GM19025 (cell line): ENCODE results near the gene SEMA6A.
A peak's percentile ranks its signal among the peaks of the same experiment; 100 is the strongest.

Experiments used
- ATAC-seq: cut with Tn5 transposase; IDR thresholded peaks from one replicate; pipeline ENCODE4 v1.9.1; 2021; ENCODE audit warnings: mild to moderate bottlenecking, low read depth, moderate library complexity; ENCODE audit not compliant: unreplicated experiment

Gene SEMA6A

GRCh38 chr5:116468583-116468982 lies 106.0 kb downstream of the SEMA6A start:
- ATAC-seq = no peak

GRCh38 chr5:116467465-116467843 lies 107.2 kb downstream of the SEMA6A start:
- no peak for ATAC-seq

GRCh38 chr5:116466727-116467464 lies 107.7 kb downstream of the SEMA6A start:
- no peak for ATAC-seq

GRCh38 chr5:116465411-116465810 lies 109.2 kb downstream of the SEMA6A start:
- no peak for ATAC-seq

- no peak for ATAC-seq
These were observed 110.4 kb downstream of the SEMA6A start for GRCh38 chr5:116464144-116464708.

- no peak for ATAC-seq
These were observed 112.1 kb downstream of the SEMA6A start for GRCh38 chr5:116462500-116462899.

GRCh38 chr5:116459301-116459700 lies 115.3 kb downstream of the SEMA6A start:
- ATAC-seq = no peak

- ATAC-seq = no peak
These were observed 117.6 kb downstream of the SEMA6A start for GRCh38 chr5:116457062-116457461.

- ATAC-seq = no peak
These were observed 118.6 kb downstream of the SEMA6A start for GRCh38 chr5:116456036-116456435.

- no peak for ATAC-seq
These were observed 119.6 kb downstream of the SEMA6A start for GRCh38 chr5:116455061-116455460.

GRCh38 chr5:116454417-116454927 lies 120.2 kb downstream of the SEMA6A start:
- peak; percentile 99 for ATAC-seq

- ATAC-seq = no peak
These were observed 120.6 kb downstream of the SEMA6A start for GRCh38 chr5:116453988-116454411.

GRCh38 chr5:116452774-116453368 lies 121.8 kb downstream of the SEMA6A start:
- no peak for ATAC-seq

GRCh38 chr5:116451905-116452450 lies 122.6 kb downstream of the SEMA6A start:
- ATAC-seq = no peak

- no peak for ATAC-seq
These were observed 123.6 kb downstream of the SEMA6A start for GRCh38 chr5:116451066-116451465.

- ATAC-seq = no peak
These were observed 125.2 kb downstream of the SEMA6A start for GRCh38 chr5:116449458-116449857.

- ATAC-seq = no peak
These were observed 125.7 kb downstream of the SEMA6A start for GRCh38 chr5:116448870-116449427.

GRCh38 chr5:116448450-116448849 lies 126.2 kb downstream of the SEMA6A start:
- ATAC-seq = no peak

- no peak for ATAC-seq
These were observed 128.1 kb downstream of the SEMA6A start for GRCh38 chr5:116446356-116447005.

GRCh38 chr5:116445311-116445710 lies 129.3 kb downstream of the SEMA6A start:
- no peak for ATAC-seq
